Caki2 (cell line): ENCODE data around the gene MKRN2. TPM values are rescaled to one million over a fixed set of nuclear protein-coding genes. Genes with fewer than 3 reads are reported as not detected.

ENCODE experiments used
- DNase-seq: peaks from one replicate; pipeline ENCODE4 v3.0.0-alpha.2; 2015; ENCODE audit warnings: low read depth
- in situ Hi-C: cut with HindIII; loops from 2 replicates; pipeline ENCODE4 v1.10.0; 2016; ENCODE audit warnings: low sequenced_read_pairs, low pct_unique_long_range_greater_than_20kb, mixed read lengths
- total RNA-seq: library from RNA; depleted of rRNA; stranded (reverse); fragments of >200 nt; shearing (Covaris generic); gene quantifications from 2 replicates; pipeline ENCODE4 v1.2.3, GENCODE V29; 2014; ENCODE audit warnings: low replicate concordance

Gene MKRN2
- total RNA-seq, 1 experiment from 2014 or later: 22.3 TPM

GRCh38 chr3:12545473-12545791, 11.5 kb upstream of the MKRN2 start, which contains the start of gene MKRN2OS:
Gene MKRN2OS, minus strand, starts transcription at chr3:12545499. Its CDS starts 35 bp downstream, at chr3:12545464.
- DNase-seq: no peak
- in situ Hi-C loops: no loop called here

- in situ Hi-C loops: no loop called here
- DNase-seq: no peak
These were observed 6.7 kb upstream of the MKRN2 start for GRCh38 chr3:12549971-12550760.

- no peak for DNase-seq
- in situ Hi-C loops: no loop called here
These were observed 2.9 kb upstream of the MKRN2 start for GRCh38 chr3:12553921-12554391.

GRCh38 chr3:12556314-12556689, 585 bp upstream of the MKRN2 start:
- DNase-seq: no peak
- in situ Hi-C loops: no loop called here

- in situ Hi-C loops: no loop called here
- DNase-seq: no peak
These were observed 700 bp downstream of the MKRN2 start for GRCh38 chr3:12557473-12558100.

GRCh38 chr3:12558706-12559105, 1.8 kb downstream of the MKRN2 start:
- no peak for DNase-seq
- in situ Hi-C loops: no loop called here

GRCh38 chr3:12559520-12559919, 2.6 kb downstream of the MKRN2 start:
- no peak for DNase-seq
- in situ Hi-C loops: no loop called here

GRCh38 chr3:12560505-12561190, 3.8 kb downstream of the MKRN2 start:
- in situ Hi-C loops: no loop called here

GRCh38 chr3:12561397-12561796, 4.5 kb downstream of the MKRN2 start:
- in situ Hi-C loops: no loop called here
- DNase-seq: no peak

More at GRCh38 chr3:12560505-12561190, 3.8 kb downstream of the MKRN2 start:
- no peak for DNase-seq

GRCh38 chr3:12562451-12562850, 5.6 kb downstream of the MKRN2 start:
- in situ Hi-C loops: no loop called here
- no peak for DNase-seq

GRCh38 chr3:12566976-12567375, 10.1 kb downstream of the MKRN2 start:
- in situ Hi-C loops: no loop called here
- DNase-seq: no peak

GRCh38 chr3:12568747-12569146, 11.9 kb downstream of the MKRN2 start:
- in situ Hi-C loops: no loop called here
- no peak for DNase-seq

GRCh38 chr3:12569836-12570235, 12.9 kb downstream of the MKRN2 start:
- in situ Hi-C loops: no loop called here
- no peak for DNase-seq

GRCh38 chr3:12571986-12572385, 15.1 kb downstream of the MKRN2 start:
- no peak for DNase-seq
- in situ Hi-C loops: no loop called here

GRCh38 chr3:12574131-12574530, 17.2 kb downstream of the MKRN2 start:
- in situ Hi-C loops: no loop called here
- DNase-seq: no peak

- DNase-seq: no peak
- in situ Hi-C loops: no loop called here
These were observed 17.8 kb downstream of the MKRN2 start for GRCh38 chr3:12574661-12575060.

GRCh38 chr3:12577379-12577778, 20.5 kb downstream of the MKRN2 start:
- in situ Hi-C loops: no loop called here
- DNase-seq: no peak

- DNase-seq: no peak
- in situ Hi-C loops: no loop called here
These were observed 21.9 kb downstream of the MKRN2 start for GRCh38 chr3:12578742-12579141.

- DNase-seq: no peak
- in situ Hi-C loops: no loop called here
These were observed 22.6 kb downstream of the MKRN2 start for GRCh38 chr3:12579456-12579855.
